ENCODE data around the gene UGT1A1. TPM values are rescaled to one million over a fixed set of nuclear protein-coding genes. Genes with fewer than 3 reads are reported as not detected.

UGT1A1 gene
- total RNA-seq, 2 experiments from 2014 or later: not detected

GRCh38 chr2:233802132-233802815, 42.2 kb downstream of the UGT1A1 start:
- intact Hi-C loops (cut with micrococcal nuclease): no loop called here
- Mint-ChIP-seq H3K9me3 (no peaks in the 10 kb centered on the region), H3K4me3 (no peak overlapping the region), H3K4me1 (ENCODE audit: low read depth) (no peaks in the 10 kb centered on the region), H3K36me3 (no peaks in the 10 kb centered on the region), H3K27ac (no peak overlapping the region), H3K27me3 (peaks cover 2% of the 10 kb centered on the region)
- POLR2A ChIA-PET: no interaction called here
- CTCF ChIA-PET: no interaction called here
- peak; percentile 3 for DNase-seq

DNA sequence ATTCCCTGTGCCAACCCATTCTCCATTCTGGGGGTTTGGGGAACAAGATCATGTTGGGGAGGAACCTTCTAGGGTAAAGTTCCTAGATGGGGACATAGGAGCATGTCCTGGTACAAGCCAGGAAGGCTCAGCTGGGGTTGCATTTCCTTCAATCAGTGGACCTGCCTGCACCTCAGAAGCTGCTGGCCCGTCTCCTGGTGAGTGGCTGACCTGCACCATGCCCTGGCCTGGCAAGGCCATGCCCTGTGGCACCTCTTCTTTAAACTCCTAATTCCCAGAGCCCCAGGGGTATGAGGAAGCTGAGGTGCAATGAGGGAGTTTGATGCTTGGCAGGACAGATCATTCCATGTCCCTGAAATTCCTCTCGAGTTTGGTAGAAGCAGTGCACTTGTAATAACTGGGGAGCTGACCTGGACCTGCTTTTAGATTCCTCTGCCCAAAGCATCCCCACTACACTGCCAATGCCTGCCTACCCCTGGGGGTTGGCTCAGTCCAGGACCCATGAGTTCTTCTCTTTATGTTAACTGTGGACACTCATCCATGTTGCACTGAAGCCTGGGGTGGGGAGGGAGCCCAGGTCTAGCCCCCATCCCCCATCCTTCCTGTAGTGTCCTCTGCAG, 43.3 kb downstream of the UGT1A1 start:
- H3K27me3 Mint-ChIP-seq: peaks cover 2% of the 10 kb centered on the region
- peak; percentile 1 for DNase-seq
- no peaks in the 10 kb centered on the region for H3K36me3 Mint-ChIP-seq
- no peak overlapping the region for H3K27ac Mint-ChIP-seq
- intact Hi-C loops (cut with micrococcal nuclease): no loop called here
- no peaks in the 10 kb centered on the region for H3K4me1 Mint-ChIP-seq (ENCODE audit: low read depth)
- H3K4me3 Mint-ChIP-seq: no peak overlapping the region
- POLR2A ChIA-PET: no interaction called here
- H3K9me3 Mint-ChIP-seq: no peaks in the 10 kb centered on the region
- CTCF ChIA-PET: no interaction called here

DNA sequence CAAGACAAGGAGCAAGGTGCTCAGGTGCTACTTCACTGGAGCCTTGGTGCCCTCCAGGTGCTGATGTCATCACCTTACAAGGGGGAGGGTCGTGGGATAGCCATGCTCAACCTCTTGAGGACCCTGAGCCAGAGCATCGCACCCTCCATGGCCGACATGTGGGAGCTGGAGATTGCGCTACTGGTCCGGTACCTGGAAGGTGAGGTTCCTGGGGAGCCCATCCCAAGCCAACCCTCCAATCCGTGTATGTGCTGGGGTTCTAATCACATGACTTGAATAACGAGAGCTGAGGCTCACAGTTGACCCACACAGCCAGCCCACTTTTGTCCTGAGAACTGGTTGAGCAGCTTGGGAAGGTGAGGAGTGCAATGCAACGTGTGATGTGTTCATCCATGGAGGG, 43.9 kb downstream of the UGT1A1 start:
- no peak for DNase-seq
- Mint-ChIP-seq H3K27me3 (peaks cover 2% of the 10 kb centered on the region), H3K27ac (no peak overlapping the region), H3K4me3 (no peak overlapping the region), H3K9me3 (no peaks in the 10 kb centered on the region), H3K36me3 (no peaks in the 10 kb centered on the region), H3K4me1 (ENCODE audit: low read depth) (no peaks in the 10 kb centered on the region)
- ChIA-PET CTCF (no interaction called here), POLR2A (no interaction called here)
- intact Hi-C loops (cut with micrococcal nuclease): no loop called here

DNA sequence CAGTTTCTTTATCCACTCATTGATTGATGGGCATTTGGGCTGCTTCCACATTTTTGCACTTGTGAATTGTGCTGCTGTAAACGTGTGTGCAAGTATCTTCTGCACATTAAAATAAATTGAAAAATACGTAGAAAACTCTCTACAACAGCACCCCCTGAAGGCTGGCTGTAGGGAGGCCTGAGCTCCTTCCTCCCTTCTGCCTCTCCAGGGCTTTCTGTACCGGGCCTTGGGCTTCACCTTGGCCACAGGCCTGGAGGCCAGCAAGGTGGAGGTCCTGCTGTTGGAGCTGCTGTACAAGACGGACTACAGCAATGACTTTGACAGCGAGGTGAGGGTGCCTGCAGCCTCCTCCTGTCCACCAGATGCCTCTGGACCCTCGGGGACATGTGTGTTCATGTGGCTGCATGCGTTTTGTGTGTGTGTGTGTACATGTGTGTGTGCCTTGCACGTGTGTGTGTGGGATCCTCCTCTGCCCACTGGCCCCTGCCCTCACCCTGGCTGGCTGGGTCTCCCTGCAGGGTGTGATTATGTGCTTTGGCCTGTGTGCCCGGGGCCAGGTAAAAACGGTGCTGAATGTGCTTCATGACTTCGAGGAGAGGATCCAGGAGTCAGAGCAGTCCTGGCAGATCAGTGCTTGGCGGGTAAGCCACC, 47.3 kb downstream of the UGT1A1 start:
- H3K9me3 Mint-ChIP-seq: no peaks in the 10 kb centered on the region
- ChIA-PET CTCF (no interaction called here), POLR2A (no interaction called here)
- DNase-seq: peak; percentile 4
- no peaks in the 10 kb centered on the region for H3K36me3 Mint-ChIP-seq
- no peaks in the 10 kb centered on the region for H3K4me1 Mint-ChIP-seq (ENCODE audit: low read depth)
- peaks cover 8% of the 10 kb centered on the region for H3K27me3 Mint-ChIP-seq
- no peak overlapping the region for H3K27ac Mint-ChIP-seq
- intact Hi-C loops (cut with micrococcal nuclease): no loop called here
- H3K4me3 Mint-ChIP-seq: no peak overlapping the region

- H3K4me3 Mint-ChIP-seq: no peak overlapping the region
- no peak overlapping the region for H3K27ac Mint-ChIP-seq
- ChIA-PET POLR2A (no interaction called here), CTCF (no interaction called here)
- H3K4me1 Mint-ChIP-seq (ENCODE audit: low read depth): no peaks in the 10 kb centered on the region
- intact Hi-C loops (cut with micrococcal nuclease): no loop called here
- peak; percentile 3 for DNase-seq
- no peaks in the 10 kb centered on the region for H3K9me3 Mint-ChIP-seq
- peaks cover 8% of the 10 kb centered on the region for H3K27me3 Mint-ChIP-seq
- no peaks in the 10 kb centered on the region for H3K36me3 Mint-ChIP-seq
These were observed 48.2 kb downstream of the UGT1A1 start for GRCh38 chr2:233807966-233808935.

DNA sequence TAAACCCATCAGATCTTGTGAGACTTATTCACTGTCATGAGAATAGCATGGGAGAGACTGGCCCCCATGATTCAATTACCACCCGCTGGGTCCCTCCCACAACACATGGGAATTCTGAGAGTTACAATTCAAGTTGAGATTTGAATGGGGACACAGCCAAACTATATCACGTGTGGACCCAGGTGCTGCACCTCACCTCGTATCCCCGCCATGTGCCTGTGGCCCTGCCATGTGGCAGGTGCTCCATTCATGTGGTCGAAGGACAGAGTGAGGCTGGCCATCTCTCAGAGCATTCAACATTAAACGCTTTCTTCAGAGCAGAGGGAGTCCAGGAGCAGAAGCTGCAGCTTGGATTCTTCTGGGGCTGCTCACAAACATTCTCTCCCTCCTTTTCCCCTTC, 50.3 kb downstream of the UGT1A1 start:
- CTCF ChIA-PET: no interaction called here
- DNase-seq: peak; percentile 3
- H3K27ac Mint-ChIP-seq: no peak overlapping the region
- POLR2A ChIA-PET: no interaction called here
- no peaks in the 10 kb centered on the region for H3K9me3 Mint-ChIP-seq
- intact Hi-C loops (cut with micrococcal nuclease): no loop called here
- no peaks in the 10 kb centered on the region for H3K4me1 Mint-ChIP-seq (ENCODE audit: low read depth)
- H3K4me3 Mint-ChIP-seq: no peak overlapping the region
- H3K27me3 Mint-ChIP-seq: peaks cover 6% of the 10 kb centered on the region
- no peaks in the 10 kb centered on the region for H3K36me3 Mint-ChIP-seq

DNA sequence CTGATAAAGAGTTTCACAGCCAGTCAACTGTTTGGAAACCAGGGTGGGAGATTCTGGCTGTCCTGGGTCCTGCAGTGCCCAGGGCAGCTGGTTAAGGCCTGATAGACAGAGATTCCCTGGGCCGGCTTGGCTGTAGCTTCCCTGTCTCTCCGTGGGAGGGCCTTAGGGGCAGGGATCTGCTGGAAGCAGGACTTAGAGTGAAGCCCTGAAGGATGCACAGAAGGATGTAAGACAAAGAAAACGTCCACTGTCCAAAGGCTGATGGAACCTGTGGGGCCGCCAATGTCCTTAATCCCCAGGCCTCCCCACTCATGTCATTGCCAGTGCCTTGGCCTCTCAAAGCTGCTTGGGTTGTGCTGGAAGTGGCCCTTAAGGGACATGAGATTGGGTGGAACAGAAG, 51.0 kb downstream of the UGT1A1 start:
- Mint-ChIP-seq H3K4me3 (no peak overlapping the region), H3K27ac (no peak overlapping the region), H3K36me3 (no peaks in the 10 kb centered on the region), H3K4me1 (ENCODE audit: low read depth) (no peaks in the 10 kb centered on the region), H3K27me3 (peaks cover 6% of the 10 kb centered on the region), H3K9me3 (no peaks in the 10 kb centered on the region)
- POLR2A ChIA-PET: no interaction called here
- DNase-seq: peak; percentile 4
- CTCF ChIA-PET: no interaction called here
- intact Hi-C loops (cut with micrococcal nuclease): no loop called here

DNA sequence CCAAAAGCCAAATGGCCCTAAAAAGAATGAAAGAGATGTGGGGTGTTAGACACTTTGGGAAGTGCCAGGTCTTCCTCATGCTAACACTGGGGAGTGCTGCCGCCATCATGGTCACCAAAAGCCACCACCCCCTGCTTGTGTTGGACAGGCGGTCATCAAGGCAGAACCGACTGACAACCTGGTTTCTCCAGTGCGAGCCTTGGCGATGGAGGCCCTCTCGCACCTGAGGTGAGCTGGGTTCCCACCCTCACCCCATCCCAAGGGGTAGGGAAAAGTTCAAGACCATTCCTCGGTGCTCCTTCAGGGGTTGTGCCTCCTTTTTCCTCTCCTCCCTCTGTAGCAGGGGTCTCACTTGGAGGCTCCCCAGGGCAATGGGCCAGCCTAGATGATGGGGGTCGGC, 51.7 kb downstream of the UGT1A1 start:
- Mint-ChIP-seq H3K27ac (no peak overlapping the region), H3K9me3 (no peaks in the 10 kb centered on the region), H3K27me3 (peaks cover 6% of the 10 kb centered on the region), H3K36me3 (no peaks in the 10 kb centered on the region), H3K4me1 (ENCODE audit: low read depth) (no peaks in the 10 kb centered on the region), H3K4me3 (no peak overlapping the region)
- DNase-seq: peak; percentile 1
- intact Hi-C loops (cut with micrococcal nuclease): no loop called here
- POLR2A ChIA-PET: no interaction called here
- CTCF ChIA-PET: no interaction called here

GRCh38 chr2:233813236-233814055, 53.4 kb downstream of the UGT1A1 start:
- H3K4me1 Mint-ChIP-seq (ENCODE audit: low read depth): no peaks in the 10 kb centered on the region
- intact Hi-C loops (cut with micrococcal nuclease): no loop called here
- no peaks in the 10 kb centered on the region for H3K36me3 Mint-ChIP-seq
- no peak overlapping the region for H3K4me3 Mint-ChIP-seq
- H3K9me3 Mint-ChIP-seq: no peaks in the 10 kb centered on the region
- ChIA-PET POLR2A (no interaction called here), CTCF (no interaction called here)
- H3K27me3 Mint-ChIP-seq: peaks cover 7% of the 10 kb centered on the region
- DNase-seq: no peak
- no peak overlapping the region for H3K27ac Mint-ChIP-seq

- no peak for DNase-seq
- H3K27ac Mint-ChIP-seq: no peak overlapping the region
- no peaks in the 10 kb centered on the region for H3K9me3 Mint-ChIP-seq
- no peak overlapping the region for H3K4me3 Mint-ChIP-seq
- no peaks in the 10 kb centered on the region for H3K36me3 Mint-ChIP-seq
- intact Hi-C loops (cut with micrococcal nuclease): no loop called here
- CTCF ChIA-PET: no interaction called here
- no peaks in the 10 kb centered on the region for H3K4me1 Mint-ChIP-seq (ENCODE audit: low read depth)
- POLR2A ChIA-PET: no interaction called here
- H3K27me3 Mint-ChIP-seq: peaks cover 7% of the 10 kb centered on the region
These were observed 54.2 kb downstream of the UGT1A1 start for GRCh38 chr2:233814056-233814835.

DNA sequence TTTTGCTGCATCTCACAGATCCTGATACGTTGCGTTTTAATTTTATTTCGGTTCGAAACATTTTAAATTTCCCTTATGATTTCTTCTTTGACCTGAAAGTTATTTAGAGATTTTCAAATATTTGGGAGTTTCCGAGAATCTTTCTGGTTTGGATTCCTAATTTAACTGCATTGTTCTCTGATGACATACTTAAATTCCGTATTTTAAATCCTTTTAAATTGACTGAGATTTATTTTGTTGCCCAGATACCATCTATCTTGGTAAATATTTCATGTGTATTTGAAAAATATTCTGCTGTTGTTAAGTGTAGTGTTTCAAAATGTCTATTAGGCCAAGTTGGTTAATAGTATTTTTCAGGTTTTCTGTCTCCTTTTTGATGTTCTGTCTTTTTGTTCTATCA, 55.8 kb downstream of the UGT1A1 start:
- Mint-ChIP-seq H3K4me1 (ENCODE audit: low read depth) (no peaks in the 10 kb centered on the region), H3K9me3 (no peaks in the 10 kb centered on the region), H3K27me3 (peaks cover 4% of the 10 kb centered on the region), H3K4me3 (no peak overlapping the region), H3K27ac (no peak overlapping the region), H3K36me3 (no peaks in the 10 kb centered on the region)
- no peak for DNase-seq
- POLR2A ChIA-PET: no interaction called here
- intact Hi-C loops (cut with micrococcal nuclease): no loop called here
- CTCF ChIA-PET: no interaction called here

Measured in activated CD4-positive, alpha-beta memory T cell treated with anti-CD3 and anti-CD28 coated beads for 36 hours (primary cell).